ENCODE data around the gene AHDC1.

The AHDC1 gene

DNA sequence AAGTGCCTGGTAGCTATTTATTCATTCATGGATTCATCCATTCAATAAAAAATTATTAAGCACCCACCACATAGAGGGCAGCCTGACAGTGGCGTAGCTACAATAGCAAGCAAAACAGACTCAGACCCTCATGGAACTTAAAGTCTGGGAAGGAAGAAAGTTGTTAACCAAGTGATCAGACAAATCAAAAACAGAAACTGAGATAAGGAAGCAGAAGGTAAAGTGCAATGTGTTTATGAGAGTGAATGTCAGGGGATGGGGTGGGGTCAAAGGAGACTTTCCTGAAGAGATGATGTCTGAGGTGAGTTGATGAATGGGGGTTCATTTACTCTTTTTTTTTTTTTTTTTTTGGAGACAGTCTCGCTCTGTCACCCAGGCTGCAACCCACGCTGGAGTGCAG is 111.1 kb downstream of the AHDC1 start:
- no peak for DNase-seq (ENCODE audit: insufficient read length, low spot score)
- FAIRE-seq, result peak; percentile 44

DNA sequence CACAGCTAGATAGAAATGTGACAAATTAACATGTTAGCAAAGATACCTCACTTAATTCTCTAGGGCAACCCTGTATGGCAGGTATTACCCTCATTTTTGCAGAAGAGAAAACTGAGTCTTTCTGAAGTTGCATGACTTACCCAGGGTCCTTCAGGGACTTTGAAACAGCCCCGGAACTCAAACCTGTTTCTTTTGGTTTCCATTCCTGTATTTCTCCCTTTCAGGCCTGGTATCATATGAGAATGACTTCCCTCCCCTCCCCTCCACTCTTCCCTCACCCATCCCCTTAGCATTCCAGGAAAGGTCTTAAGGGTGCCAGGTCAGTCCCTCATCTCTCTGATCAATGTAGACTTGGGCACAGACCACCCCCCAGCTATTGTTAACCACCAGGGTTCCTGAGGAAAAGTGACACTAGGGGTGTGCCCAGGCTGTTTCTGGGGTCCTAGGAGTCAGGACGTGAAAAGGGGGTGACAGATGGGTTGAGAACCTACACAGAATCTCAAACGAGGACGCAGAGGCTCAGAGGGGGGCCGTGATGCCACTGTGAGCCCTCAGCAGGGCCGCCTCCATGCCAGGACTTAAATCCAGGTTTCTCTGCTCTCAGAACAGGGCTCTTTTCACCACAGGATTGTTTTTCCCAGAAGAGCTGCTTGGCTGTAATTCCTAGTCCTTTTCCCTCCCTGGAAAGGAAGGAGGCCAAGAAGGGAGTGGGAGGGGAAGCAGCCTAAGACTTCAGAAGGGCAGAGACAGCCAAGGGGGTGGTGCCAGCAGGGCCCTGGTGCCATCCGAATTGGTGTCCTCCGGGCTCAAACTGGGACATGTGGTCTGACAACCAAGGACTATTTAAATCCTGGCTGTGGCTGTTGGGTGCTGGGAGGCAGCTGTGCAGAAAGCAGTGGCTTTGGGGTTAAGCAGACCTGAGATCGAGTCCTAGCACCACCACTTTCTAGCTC is 111.9 kb downstream of the AHDC1 start:
- DNase-seq (ENCODE audit: insufficient read length, low spot score) (no peak), FAIRE-seq (peak; percentile 88)

DNA sequence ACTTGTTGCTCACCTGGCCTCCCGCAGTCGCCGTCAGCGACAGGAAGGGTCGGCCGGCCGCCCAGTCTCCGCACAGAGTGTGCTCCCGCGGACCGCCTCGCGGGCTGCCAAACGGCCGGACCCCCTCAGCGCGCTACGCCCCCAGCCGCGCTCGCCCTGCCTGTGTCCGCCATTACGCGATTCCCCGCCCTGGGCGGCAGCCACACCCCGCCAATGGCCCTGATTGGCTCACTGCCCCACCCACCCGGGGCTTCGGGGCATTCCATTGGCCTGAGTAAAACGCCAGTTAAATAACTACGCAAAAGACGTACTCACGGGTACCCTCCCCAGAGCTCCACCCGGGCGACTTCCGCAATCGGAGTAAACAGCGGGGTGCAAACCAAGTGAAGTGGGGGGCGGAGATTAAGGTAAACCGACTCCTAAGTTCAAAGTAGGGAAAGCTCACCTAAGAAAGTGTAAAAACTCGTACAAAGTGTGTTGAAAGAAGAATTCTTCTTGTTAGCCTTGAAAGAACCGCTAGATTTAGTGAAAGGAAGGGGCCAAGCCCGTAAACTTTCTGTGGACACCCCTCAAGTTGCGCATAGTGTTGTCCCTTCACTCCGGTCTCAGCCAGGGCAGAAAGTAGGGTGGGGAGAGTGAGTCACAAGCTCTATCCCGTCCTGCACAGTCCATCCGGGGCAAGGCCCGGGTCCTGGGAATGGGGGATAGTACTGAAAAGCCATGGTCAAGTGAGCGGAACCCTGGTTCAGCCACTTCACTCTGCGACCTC is 113.8 kb downstream of the AHDC1 start, which contains the start of gene WASF2:
Gene WASF2, minus strand, starts transcription at position 195 of the 769 bp plus-strand sequence. CDS start 61,277 bp downstream, outside the sequence.
- FAIRE-seq, result peak; percentile 99
- peak; percentile 62 for DNase-seq (ENCODE audit: insufficient read length, low spot score)

DNA sequence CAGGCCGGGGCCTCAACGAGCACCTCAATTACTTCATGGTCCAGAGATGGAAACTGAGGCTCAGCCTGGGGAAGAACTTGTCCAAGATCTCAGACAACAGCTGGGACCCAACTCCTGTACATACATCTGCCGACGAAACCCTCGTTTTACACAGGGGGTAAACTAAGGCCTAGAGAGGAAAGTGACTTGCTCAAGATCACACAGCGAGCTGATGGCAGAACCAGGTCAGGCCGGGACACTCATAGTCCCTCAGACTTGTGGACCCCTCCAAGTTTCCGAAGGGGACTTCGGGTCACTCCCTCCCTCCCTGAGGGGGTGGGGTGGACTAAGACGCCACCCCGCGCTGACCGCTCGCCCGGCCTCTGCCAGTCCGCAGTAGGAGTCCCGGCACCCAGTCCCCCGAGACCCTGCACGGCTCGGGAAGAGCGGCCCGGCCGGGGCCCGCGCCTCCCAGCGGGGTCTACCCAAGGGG is 114.4 kb downstream of the AHDC1 start:
- FAIRE-seq (peak; percentile 74), DNase-seq (ENCODE audit: insufficient read length, low spot score) (no peak)

DNA sequence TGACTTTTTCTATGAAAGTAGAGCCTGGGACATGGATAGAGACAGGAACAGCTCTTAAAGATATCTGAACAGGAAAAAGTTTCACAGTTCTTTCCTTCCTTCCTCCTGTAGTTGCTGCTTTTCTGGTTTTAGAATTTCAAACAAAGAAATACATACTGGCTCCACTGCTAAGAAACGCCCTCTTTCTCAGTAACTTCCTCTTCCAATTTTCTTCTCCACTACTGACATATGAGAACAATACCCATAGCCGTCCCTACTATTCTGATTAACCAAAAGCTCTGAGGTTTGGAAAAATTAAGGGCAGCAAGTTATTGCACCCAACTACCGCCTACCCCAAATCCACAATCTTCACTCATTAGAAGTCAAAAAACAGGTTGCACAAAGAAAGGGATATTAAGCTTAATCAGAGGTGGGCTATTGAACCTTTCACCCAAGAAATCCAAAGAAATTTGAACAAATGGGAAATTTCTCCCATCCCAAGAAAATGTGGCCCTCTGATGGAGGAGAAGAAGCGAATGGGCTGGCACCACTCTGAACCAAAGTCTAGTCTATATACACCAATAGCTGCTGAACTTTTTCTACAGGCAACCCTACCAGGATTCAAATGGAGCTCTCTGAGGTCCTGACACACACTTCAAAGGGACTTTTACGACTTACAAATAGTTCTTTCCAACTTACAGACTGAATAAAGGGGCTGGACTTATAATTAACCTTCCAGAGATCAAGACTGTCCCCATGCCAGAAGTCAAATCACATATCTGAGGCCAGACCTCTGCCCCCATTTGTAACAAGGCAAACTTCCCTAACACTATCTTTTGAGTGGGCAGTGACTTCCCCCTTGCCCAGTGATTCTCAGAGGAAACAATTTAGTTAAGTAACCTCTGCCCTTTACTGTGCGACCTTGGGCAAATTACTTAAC is 115.7 kb downstream of the AHDC1 start:
- no peak for DNase-seq (ENCODE audit: insufficient read length, low spot score)
- peak; percentile 76 for FAIRE-seq

DNA sequence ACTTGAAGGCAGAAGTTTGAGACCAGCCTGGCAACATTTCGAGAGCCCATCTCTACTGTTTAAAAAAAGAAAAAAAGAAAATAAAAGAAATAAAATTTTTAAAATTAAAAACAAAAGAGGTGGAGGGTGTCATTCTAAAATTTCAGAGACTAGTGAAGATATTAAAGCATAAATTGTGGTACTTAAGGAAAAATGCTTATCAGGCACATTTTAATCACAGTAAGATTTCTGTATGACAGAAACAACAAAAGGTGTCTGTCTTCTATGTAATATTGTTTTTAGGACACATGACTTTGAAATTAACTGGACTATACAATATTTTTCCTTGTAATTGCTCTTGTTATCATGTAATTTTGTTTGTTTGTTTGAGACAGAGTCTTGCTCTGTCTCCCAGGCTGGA is 118.6 kb downstream of the AHDC1 start:
- DNase-seq (ENCODE audit: insufficient read length, low spot score), result no peak
- no peak for FAIRE-seq

Measured in GM19239 (cell line).